ENCODE data around the gene KDM2A.

KDM2A gene

DNA sequence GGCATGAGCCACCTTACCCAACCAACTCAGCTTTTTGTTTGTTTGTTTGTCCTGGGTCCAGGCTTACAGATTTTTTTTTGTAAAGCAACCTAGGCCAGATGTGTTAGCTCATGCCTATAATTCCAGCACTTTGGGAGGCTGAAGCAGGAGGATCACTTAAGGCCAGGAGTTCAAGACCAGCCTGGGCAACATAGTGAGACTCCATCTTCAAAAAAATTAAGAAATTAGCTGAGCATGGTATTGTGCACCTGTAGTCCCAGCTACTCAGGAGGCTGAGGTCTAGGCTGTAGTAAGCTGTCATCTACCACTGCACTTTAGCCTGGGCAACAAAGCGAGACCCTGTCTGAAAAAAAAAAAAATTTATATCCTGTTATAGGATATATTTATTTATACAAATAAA lies 118.5 kb downstream of the KDM2A start:
- DNase-seq (ENCODE audit: low read depth in 2 of 2), result no peak

DNA sequence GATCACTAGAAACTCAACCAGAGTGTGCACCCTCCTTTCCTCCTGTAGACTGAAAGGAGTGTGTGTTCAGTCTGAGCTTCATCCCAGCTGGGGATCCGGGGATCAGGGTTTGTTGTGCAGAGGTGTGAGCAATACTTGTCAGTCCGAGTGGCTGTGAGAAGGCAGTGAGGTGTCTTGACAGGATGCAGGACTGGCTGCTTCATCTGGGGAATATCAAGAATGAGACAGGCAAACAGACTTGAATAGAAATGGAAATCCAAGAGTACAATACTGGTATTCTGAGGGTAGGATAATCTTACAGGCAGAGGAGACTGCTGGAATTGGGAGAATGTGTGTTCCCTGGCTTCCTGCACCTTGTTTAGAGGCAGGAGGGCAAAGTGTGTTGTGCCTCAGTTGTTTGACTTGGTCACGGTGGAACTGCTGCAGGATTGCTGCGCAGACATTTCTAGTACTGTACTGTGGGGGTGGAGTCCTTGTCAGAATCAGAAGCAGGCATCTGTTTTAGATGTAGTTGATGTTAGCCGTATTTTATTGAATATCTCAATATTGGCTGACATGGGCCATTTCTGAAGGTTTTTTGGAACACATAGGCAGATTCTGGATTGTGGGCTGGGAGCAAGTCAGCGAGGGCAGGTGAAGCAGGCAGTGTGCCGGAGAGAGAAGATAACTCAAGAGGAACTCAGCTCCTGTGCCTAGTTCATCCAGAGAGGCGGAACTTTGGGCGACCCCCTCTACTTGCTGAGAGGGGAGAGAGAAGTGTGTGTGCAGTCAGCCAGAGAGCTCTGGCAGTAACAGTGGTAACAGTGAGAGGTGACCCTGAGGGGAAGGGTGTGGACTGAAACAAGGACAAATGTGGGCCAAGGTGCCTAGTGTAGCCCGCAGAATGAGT lies 120.1 kb downstream of the KDM2A start:
- DNase-seq (ENCODE audit: low read depth in 2 of 2), result no peak

DNA sequence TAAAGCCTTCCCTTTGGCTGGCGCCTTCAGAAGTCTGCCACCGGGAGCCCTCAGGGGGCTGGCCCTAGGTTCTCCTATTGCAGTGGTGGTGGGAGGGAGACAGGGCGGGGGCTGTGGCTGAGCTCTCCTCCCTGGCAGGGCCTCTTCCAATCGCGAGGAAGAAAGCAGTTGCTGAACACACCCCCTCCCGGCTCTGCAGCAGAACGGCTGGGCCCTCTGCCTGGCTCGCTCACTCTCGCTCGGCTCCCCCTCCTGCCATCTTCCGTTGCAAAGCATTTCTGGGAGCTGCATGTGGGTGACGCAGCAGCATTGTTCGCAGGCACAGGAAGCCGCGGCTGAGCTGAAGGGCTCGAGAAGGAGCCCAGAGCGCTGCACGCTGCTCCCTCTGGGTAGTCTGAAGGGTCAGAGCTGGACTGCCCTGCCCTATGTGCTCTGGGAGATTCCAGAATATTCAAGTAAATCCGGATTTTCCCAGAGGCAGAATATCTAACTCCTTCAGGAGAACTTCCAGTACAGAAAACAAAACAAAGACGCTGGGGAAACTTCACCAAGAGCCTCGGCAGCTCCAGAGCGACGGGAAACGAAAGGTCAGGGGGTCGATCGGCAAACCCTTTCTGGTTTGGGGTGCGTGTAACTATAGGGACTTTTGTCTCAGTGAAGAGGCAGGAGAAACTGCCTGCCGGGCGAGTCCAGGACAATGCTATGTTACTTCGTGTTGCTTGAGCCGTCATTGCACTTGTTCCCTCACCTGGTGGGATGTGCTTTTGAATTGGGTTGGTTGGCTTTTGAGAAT lies 120.9 kb downstream of the KDM2A start:
- peak; percentile 91 for DNase-seq (ENCODE audit: low read depth in 2 of 2)

DNA sequence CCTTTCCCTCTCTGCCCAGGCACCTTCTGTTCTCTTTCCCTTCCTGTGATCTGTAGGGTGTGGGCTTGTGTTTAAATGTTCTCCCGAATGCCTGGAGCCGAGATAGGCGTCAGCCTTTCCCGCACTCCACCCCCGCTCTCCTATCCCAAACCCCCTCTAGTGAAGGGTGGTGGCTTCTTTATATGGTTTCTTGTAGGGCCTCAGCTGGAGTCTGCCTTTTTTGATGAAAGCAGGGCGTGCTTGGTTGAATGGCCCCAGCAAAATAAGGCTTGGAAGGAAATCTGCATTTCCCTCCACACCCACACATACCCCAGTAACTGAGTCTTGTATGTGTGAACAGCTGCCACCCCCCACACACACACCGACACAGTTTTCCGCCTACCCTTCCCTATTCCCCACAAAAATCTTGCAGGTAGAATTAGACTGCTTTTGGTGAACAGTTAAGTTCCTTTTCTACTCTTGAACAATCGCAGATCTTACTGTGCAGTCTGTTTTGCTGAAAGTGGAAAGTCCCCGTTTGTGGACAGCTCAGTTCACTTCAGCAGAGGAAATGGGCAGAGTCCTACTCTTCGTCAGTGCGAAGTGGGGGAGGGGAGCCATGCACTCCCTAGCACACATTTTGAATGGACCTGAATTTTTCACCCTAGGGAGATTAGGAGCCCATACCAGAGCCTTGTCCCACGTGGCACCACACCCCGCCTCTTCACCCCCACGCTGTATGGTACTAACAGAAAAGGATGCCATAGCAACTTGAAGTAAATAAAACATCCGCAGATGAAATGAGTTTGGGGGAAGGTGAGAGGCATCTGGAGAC lies 121.7 kb downstream of the KDM2A start:
- peak in 1 of 2 experiments; percentile 20 for DNase-seq (ENCODE audit: low read depth in 2 of 2)

DNA sequence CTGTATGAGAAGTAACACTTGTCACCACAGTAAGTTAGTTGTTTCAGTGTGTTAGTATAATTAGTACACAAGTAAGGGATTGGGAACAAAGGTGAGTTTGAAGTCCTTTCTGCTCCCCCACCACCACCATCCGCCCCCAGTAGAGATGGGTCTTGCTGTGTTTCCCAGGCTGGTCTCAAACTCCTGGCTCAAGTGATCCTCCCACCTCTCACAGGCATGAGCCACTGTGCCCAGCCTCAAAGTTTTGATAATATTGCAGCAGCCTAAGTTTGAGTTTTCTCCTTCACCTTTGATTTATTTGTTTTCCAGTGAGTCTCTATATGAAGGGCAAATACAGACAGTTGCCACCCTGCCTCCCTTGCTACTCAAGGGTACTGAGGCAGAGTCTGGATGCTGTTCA lies 123.5 kb downstream of the KDM2A start:
- no peak for DNase-seq (ENCODE audit: low read depth in 2 of 2)

DNA sequence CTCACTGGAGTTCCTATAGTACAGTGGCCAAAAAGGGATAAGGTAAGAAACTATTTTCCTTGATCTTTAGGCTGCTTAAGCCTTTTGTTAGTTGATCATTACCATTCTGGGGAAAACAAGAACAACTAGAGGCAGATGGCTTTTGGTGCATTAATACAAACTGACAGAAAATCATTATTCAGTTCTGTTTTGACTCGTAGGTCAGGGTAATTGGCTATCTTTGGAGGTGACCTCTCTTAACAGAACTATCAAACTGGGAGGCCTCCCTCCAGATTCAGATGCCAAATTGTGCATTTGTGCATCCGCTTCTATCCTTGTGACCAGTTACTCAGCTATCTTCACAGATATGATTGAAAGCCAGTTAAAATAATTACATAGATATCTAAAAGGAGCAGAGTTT lies 124.0 kb downstream of the KDM2A start:
- DNase-seq (ENCODE audit: low read depth in 2 of 2), result no peak

DNA sequence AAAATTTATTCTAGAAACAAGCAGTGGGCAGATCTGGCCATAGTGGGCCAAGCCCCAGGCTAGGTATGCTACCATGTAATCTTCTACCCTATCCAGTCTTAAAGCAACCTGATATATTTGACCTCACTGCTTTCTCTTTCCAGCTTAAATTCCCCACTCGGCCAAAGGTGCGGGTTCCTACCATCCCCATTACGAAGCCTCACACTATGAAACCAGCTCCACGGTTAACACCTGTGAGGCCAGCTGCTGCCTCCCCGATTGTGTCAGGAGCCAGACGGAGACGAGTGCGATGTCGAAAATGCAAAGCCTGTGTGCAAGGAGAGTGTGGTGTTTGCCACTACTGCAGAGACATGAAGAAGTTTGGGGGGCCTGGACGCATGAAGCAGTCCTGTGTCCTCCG lies 126.0 kb downstream of the KDM2A start:
- DNase-seq (ENCODE audit: low read depth in 2 of 2), result no peak

DNA sequence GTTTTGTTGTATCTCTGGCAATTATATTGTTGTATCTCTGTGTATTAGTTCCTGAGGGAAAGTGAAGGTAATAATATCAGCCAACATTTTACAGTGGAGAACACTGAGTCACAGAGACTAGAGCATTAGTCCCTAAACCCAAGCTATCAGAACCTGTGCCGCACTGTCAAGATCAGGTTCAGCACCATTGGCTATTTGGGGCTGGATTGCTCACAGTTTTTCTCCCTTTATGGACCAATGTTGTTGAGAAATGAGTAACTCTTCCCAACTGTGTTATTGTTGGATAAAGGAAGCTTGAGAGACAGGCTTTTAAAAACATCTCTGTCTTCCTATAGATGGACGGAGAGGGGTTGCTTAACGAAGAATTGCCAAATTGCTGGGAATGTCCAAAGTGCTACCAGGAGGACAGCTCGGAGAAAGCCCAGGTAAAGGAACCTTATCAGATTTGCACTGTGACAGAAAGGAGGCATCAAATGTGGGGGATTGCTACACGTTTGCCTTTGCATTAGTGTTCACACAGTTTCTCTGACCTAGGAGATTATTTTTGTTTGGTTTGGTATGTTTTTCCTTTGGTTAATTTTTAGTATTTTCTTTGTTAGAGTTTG lies 129.0 kb downstream of the KDM2A start:
- DNase-seq (ENCODE audit: low read depth in 2 of 2), result no peak

DNA sequence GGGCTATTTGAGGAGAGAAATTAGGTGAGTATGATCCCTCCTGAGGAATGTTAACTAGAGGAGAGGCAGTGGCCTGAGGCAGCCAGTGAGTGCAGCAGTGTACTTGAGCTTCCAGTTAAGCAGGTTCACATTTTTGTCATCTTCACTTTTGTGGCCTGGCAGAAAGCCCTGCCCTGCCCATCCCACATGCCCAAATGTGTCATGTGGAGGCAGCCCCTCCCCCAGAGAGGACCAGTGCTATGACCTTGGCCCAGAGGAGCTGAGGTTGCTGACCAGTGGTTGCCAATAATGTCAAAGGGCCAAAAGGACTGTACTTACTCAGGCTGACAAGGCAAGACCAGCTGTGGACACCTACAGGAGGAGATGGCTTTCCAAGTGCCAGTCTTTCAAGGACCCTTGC lies 129.6 kb downstream of the KDM2A start:
- DNase-seq (ENCODE audit: low read depth in 2 of 2), result no peak

DNA sequence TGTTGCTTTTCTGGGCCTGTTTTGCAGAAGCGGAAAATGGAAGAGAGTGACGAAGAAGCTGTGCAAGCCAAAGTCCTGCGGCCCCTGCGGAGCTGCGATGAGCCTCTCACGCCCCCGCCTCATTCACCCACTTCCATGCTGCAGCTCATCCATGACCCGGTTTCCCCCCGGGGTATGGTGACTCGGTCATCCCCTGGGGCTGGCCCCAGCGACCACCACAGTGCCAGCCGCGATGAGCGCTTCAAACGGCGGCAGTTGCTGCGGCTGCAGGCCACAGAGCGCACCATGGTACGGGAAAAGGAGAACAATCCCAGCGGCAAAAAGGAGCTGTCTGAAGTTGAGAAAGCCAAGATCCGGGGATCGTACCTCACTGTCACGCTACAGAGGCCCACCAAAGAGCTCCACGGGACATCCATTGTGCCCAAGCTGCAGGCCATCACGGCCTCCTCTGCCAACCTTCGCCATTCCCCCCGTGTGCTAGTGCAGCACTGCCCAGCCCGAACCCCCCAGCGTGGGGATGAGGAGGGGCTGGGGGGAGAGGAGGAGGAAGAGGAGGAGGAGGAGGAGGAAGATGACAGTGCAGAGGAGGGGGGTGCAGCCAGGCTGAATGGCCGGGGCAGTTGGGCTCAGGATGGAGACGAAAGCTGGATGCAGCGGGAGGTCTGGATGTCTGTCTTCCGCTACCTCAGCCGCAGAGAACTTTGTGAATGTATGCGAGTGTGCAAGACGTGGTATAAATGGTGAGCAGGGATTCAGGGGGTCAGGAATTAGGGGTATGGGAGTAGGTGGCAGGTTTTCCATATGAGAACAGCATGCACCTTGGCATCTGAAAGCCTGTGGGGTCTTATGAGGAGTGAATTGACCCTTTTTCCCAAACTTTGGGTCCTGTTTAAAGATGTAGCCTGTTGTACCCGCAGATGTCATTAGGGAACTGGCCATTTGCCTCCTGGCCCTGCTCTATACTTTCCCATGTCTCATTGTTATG lies 131.3 kb downstream of the KDM2A start:
- no peak for DNase-seq (ENCODE audit: low read depth in 2 of 2)

DNA sequence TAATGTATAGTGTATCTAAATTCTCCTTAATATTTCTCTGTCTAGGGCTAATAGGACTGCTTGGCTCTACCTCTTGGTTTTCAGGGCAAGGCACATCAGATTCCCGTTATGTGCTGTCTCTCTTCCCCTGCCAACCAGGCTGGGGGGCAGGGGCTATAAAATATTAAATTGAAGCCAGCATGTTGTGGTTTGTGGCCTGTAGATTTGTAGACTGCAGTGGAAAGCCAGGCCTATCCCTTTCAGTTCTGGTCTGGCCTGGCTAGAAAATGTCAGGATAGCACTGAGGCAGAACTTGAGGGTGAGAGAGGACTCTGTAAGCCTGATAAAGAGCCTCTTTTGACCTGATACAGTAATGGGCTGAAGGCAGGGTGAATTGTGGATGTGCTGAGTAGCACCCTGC lies 132.8 kb downstream of the KDM2A start:
- no peak for DNase-seq (ENCODE audit: low read depth in 2 of 2)

DNA sequence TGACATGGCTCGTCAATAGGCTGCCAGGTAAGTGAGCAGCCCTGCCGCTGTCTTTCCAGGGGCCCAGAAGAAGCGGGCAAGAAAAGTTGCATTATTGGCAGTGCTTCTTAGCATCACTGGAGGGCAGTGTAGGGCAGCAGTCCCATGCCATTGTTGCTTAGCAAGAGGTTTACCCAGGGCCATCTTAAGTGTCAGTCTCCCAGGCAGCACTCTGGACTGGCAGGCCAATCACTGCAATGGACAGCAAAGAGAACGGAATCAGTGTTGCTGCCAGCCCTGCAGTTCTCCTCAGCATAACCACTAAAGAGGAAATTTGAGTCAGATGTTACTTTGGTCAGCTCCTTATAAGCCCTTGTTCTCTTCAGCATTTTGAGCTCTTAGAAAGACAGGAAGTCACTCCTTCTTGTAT lies 133.8 kb downstream of the KDM2A start:
- DNase-seq (ENCODE audit: low read depth in 2 of 2), result no peak

DNA sequence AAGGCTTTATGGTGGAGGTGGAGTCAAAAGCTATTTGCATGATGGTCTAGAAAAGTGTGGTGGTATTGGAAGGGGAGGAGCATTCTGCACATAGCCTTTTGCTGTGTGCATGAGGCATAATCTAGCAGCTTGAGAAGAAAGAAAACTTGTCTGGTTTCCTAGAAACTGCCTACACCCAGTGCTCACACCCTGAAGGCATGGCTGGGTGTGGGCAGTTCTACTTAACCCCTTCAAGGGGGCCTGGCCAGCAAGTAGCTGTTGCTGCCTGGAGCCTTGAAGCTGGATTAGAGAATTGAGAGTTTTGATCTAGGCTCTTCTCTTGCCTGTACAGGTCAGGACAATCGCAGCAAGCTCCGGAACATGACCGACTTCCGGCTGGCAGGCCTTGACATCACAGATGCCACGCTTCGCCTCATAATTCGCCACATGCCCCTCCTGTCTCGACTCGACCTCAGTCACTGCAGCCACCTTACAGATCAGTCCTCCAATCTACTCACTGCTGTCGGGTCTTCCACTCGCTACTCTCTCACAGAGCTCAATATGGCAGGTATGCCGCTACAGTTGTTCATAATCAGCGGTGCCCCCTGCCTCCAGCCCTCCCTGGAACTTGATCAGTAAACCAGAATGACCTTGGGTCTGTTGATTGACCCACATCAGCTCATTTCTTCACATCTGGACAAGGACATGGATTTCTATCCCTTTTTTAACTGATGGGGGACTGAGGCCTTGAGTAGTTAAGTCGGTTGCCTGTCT lies 135.0 kb downstream of the KDM2A start:
- DNase-seq (ENCODE audit: low read depth in 2 of 2), result no peak

DNA sequence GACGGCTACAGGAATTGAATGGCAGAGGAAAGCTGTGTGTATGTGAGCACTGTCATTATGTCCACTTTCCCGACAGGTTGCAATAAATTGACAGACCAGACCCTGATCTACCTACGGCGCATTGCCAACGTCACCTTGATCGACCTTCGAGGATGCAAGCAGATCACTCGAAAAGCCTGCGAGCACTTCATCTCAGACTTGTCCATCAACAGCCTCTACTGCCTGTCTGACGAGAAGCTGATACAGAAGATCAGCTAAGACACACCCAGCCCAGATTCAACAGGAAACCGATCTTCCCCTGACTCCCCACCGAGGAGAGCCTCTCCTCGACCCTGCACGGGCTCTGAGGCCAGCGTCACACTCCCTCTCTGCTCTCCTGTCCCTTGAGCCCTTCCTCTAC lies 135.7 kb downstream of the KDM2A start:
- no peak for DNase-seq (ENCODE audit: low read depth in 2 of 2)

DNA sequence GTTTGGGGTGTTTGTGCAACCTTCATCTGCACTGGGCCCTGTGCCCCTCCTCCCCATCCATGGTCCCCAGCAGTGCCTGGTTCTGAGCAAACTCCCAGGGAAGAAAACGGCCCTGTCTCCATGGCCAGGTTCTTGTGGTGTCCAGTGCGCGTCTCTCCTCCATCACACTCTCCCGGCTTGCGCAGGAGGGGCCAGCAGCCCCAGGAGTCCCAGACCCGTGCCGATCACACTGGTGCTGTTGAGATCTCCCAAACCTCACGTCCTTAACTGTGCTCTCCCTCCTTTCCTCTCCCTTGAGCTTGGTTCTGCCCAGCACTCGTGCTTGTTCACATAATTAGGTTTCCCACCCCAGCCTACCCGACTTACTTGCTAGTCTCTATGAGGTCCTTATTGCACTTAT lies 136.3 kb downstream of the KDM2A start:
- no peak for DNase-seq (ENCODE audit: low read depth in 2 of 2)

DNA sequence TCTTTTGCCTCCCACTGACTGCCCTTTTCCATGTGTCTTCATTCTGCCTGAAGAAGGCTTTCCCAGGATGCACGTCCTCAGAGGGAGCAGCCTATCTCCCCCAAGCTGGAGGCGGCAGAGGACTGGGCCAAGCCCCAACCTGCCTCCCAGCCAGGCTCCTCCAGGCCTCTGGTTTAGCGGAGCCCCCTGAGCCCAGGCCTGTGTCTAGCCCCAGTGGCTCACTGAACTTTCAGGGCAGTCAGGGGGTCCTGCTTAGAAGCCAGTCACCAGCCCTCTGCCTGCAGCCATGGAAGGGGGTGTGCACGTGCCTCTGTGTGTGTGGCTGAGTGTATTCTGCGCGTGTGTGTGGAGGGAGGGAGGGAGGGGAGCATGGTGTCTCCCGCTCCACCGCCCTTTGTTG lies 136.8 kb downstream of the KDM2A start:
- no peak for DNase-seq (ENCODE audit: low read depth in 2 of 2)

DNA sequence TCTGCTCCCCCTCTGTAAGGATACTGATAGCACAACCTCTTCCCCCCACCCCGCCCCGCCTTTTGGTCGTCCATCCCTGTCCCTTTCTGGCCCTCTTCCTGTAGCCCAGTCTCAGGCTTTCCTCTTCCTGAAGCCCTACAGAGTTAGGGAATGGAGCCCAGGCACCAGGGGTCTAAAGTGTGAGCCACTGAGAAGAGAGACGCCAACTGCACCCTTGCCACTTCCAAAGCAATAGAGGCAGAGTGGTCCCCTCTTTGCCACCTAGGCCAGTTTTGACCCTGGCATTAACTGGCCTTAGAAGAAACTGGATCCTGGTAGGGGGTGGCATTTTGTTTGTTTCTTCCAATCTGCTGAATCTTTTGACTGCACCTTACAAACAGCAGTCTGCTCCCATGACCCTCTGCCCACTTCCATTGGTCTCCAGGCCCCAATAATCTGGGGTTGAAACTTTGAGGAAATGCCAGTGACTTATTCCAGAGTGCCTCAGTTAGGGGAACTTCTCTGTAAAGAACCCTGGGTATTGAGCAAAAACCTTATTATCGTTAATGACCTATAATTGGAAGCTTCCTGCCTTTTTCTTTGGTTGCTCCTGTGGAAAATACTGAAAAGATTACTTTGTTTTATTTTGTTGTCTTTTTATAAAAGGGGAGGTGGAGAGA lies 137.5 kb downstream of the KDM2A start:
- no peak for DNase-seq (ENCODE audit: low read depth in 2 of 2)

DNA sequence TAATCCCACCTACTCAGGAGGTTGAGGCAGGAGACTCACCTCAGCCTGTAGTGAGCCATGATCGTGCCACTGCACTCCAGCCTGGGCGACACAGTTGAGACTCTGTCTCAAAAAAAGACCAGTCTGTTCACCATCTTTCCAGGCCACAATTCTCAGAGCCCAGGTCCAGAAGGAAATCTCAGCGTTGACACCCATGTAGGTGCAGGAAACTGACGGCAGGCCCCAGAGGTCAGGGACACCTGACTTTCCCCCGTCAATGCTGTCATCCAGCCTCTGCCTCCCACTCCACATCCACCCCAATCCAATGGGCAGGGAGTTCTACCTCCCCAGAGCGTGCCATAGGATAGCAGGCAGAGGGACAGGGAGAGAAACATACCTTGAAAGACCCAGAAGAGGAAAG lies 141.3 kb downstream of the KDM2A start:
- no peak for DNase-seq (ENCODE audit: low read depth in 2 of 2)
